GM12878 (cell line): ENCODE measurements around the gene HINT2. TPM values are rescaled to one million over a fixed set of nuclear protein-coding genes. Genes with fewer than 3 reads are reported as not detected.

Experiments used
- ATAC-seq: fragments of 200-7000 bp; cut with Tn5 transposase; 3 replicates; pipeline ENCODE4 v1.9.1; 2020; ENCODE audit warnings: mild to moderate bottlenecking, moderate library complexity
- BruUV-seq: library from RNA; stranded (reverse); fragments of 400-500 nt; replicated peaks from 2 replicates; lab custom pipeline; 2021; lab: Mats Ljungman, UMichigan
- CTCF ChIA-PET: fragments of 300-600 bp; sonication (Branson Sonifier 250); formaldehyde crosslinking; extraction: SDS; loops from one replicate; lab custom pipeline; 2021; ENCODE audit warnings: inconsistent platforms; lab: Yijun Ruan, JAX
- POLR2A ChIA-PET: fragments of 350-600 bp; formaldehyde crosslinking; extraction: SDS; loops from one replicate; lab custom pipeline; 2021; ENCODE audit warnings: inconsistent platforms; lab: Charles Lee
- RAD21 ChIA-PET: fragments of 300-600 bp; sonication (Branson Sonifier 250); formaldehyde crosslinking; loops from one replicate; lab custom pipeline; 2023; ENCODE audit warnings: antibody characterized with exemption; ENCODE audit not compliant: unreplicated experiment; lab: Charles Lee
- SMC1A ChIA-PET: fragments of 300-600 bp; sonication (Branson Sonifier 250); formaldehyde crosslinking; loops from one replicate; lab custom pipeline; 2023; ENCODE audit not compliant: unreplicated experiment, uncharacterized antibody; lab: Charles Lee
- DNase-seq: peaks from one replicate; pipeline ENCODE4 v3.0.0-alpha.2; 2011; ENCODE audit warnings: low read depth, low spot score
- FAIRE-seq: peaks from 3 replicates; lab custom pipeline; 2011; peaks lifted over from hg19 to GRCh38; lab: Jason Lieb, UNC
- H2AFZ ChIP-seq: 2 replicates; pipeline ENCODE4 v1.6.0; 2011; ENCODE audit warnings: low read depth, low read length, control low read depth; ENCODE audit not compliant: control insufficient read depth
- H3K27ac ChIP-seq: 2 replicates; pipeline ENCODE4 v1.5.1; 2011; ENCODE audit warnings: control low read depth; ENCODE audit not compliant: control insufficient read depth, insufficient read depth
- H3K27me3 ChIP-seq, 2 experiments: replicated peaks in 1 of 2; 2 replicates each; pipeline versions ENCODE4 v1.6.0 to v1.6.1; 2011; ENCODE audit warnings: low read length in 1 of 2; ENCODE audit not compliant: control insufficient read depth in 2 of 2, insufficient read depth in 2 of 2
- H3K36me3 ChIP-seq, 2 experiments: 2 replicates each; pipeline ENCODE4 v1.5.1; 2011; ENCODE audit warnings: low read length in 1 of 2; ENCODE audit not compliant: control insufficient read depth in 2 of 2, insufficient read depth in 2 of 2
- H3K4me1 ChIP-seq: 2 replicates; pipeline ENCODE4 v1.6.1; 2011; ENCODE audit warnings: mild to moderate bottlenecking, low read length, moderate library complexity, mixed read lengths; ENCODE audit not compliant: control insufficient read depth, insufficient read depth
- H3K4me2 ChIP-seq: 2 replicates; pipeline ENCODE4 v1.6.0; 2011; ENCODE audit warnings: control low read depth; ENCODE audit not compliant: control insufficient read depth, insufficient read depth
- H3K4me3 ChIP-seq: fragments of 200-600 bp; sonication (generic); 2 replicates; pipeline ENCODE4 v1.5.1; 2016
- H3K79me2 ChIP-seq: 2 replicates; pipeline ENCODE4 v1.6.0; 2011; ENCODE audit warnings: low read length; ENCODE audit not compliant: control insufficient read depth, insufficient read depth
- H3K9ac ChIP-seq: 2 replicates; pipeline ENCODE4 v1.8.0; 2011; ENCODE audit warnings: low read length, control low read depth, mixed read lengths; ENCODE audit not compliant: control insufficient read depth, insufficient read depth
- H3K9me3 ChIP-seq: replicated peaks from 3 replicates; pipeline ENCODE4 v1.5.1; 2011; ENCODE audit warnings: mild to moderate bottlenecking, low read length; ENCODE audit not compliant: control insufficient read depth, insufficient read depth
- H4K20me1 ChIP-seq: 2 replicates; pipeline ENCODE4 v1.6.0; 2011; ENCODE audit not compliant: control insufficient read depth, insufficient read depth
- BRCA1 ChIP-seq: IDR thresholded peaks from 2 replicates; pipeline ENCODE4 v1.6.1; 2011; ENCODE audit warnings: low read depth, low read length, improper control_type of control experiment
- KAT2A ChIP-seq: conservative IDR thresholded peaks from 2 replicates; pipeline ENCODE4 v1.6.1; 2011; ENCODE audit warnings: low read depth, low read length; ENCODE audit not compliant: control insufficient read depth
- MYB ChIP-seq: fragments of 150-350 bp; IDR thresholded peaks from 2 replicates; pipeline ENCODE4 v1.6.1; 2014; ENCODE audit warnings: mild to moderate bottlenecking, low read depth, low read length, borderline replicate concordance
- SMAD1 ChIP-seq: fragments of 450-650 bp; IDR thresholded peaks from 2 replicates; pipeline ENCODE4 v1.6.1; 2018; ENCODE audit warnings: mild to moderate bottlenecking, low read depth; ENCODE audit not compliant: partially characterized antibody
- SPI1 ChIP-seq: IDR thresholded peaks from 2 replicates; pipeline ENCODE4 v1.6.1; 2011; ENCODE audit warnings: low read depth, mild to moderate bottlenecking, low read length, moderate library complexity, borderline replicate concordance; ENCODE audit not compliant: insufficient read depth
- SREBF1 ChIP-seq: IDR thresholded peaks from 2 replicates; pipeline ENCODE4 v1.6.1; 2012; ENCODE audit warnings: mild to moderate bottlenecking, low read length
- ZNF24 ChIP-seq: fragments of 450-650 bp; IDR thresholded peaks from 2 replicates; pipeline ENCODE4 v1.6.1; 2017; ENCODE audit warnings: antibody characterized with exemption, mild to moderate bottlenecking
- in situ Hi-C: fragments of 300-500 bp; cut with MboI; formaldehyde crosslinking; loops from 9 replicates; pipeline ENCODE4 v1.14.3; 2018; ENCODE audit warnings: mixed read lengths
- intact Hi-C: fragments of 100-400 bp; cut with micrococcal nuclease; formaldehyde crosslinking; loops from one replicate; pipeline ENCODE4 v1.14.2; 2022; ENCODE audit not compliant: unreplicated experiment
- polyA plus RNA-seq, 11 experiments: library from polyadenylated mRNA; depleted of rRNA in 4 of 11; unstranded in 6 of 11; stranded (reverse) in 5 of 11; fragments of >200 nt; fragmentation: Nextera tagmentation in 4 of 11; fragmentation: Illumina TruSeq in 1 of 11; extraction: Ambion mirVana in 4 of 11; extraction: Trizol in 1 of 11; gene quantifications; 1 replicate in 1 of 11; 2 replicates in 10 of 11; pipeline versions ENCODE4 v1.2.1 to v1.2.3, GENCODE V29; 2011 to 2016; ENCODE audit warnings: inconsistent platforms in 2 of 11, missing spikeins in 2 of 11, low read depth in 1 of 11
- total RNA-seq, 4 experiments: library from RNA; depleted of rRNA in 3 of 4; stranded (reverse); fragments of >200 nt in 3 of 4; fragmentation: Illumina TruSeq in 1 of 4; extraction: Trizol in 1 of 4; gene quantifications; 2 replicates each; pipeline versions ENCODE4 v1.2.1 to v1.2.3, GENCODE V29; 2013 to 2021
- TF ChIP-seq, protein P1 (sequence below): fragments of 450-650 bp; IDR thresholded peaks from 2 replicates; pipeline ENCODE4 v1.6.1; 2017; ENCODE audit warnings: antibody characterized with exemption, mild to moderate bottlenecking, moderate library complexity
- TF ChIP-seq, protein P2 (sequence below): fragments of 450-650 bp; formaldehyde crosslinking; IDR thresholded peaks from 2 replicates; pipeline ENCODE4 v1.4.0; 2020; ENCODE audit warnings: mild to moderate bottlenecking, moderate library complexity
- TF ChIP-seq, protein P3 (sequence below): IDR thresholded peaks from 2 replicates; pipeline ENCODE4 v1.6.1; 2011; ENCODE audit warnings: low read depth, mild to moderate bottlenecking, low read length, moderate library complexity, borderline replicate concordance; ENCODE audit errors: extremely low read depth

HINT2 gene
- total and polyA plus RNA-seq, 10 of the 15 experiments (the other 5 are each of a cell fraction or from before 2014, with no cell fraction given) = 12.1 to 144 (median 51.7) TPM

DNA sequence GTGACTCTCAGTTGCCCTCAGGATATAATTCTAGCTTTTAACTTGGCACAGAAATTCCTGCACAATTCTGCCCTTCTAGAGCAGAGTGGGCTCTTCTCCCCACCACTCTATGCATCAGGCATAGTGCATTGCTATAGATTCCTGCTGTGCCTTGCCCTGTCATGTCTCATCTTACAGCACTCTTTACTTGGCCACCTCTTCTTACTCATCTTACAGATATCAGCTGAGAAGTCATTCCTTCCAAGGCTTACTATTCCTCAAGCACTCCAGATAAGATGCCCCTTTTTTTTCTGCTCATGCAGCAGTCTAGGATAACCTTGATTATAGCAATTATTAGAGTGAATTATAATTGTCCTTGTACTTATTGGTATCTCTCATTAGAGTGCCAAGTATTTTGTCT is 8.1 kb upstream of the HINT2 start:
- no peak overlapping the region for H2AFZ ChIP-seq
- CTCF ChIA-PET = interaction anchor here (1.0 to 2.3 kb wide), 4 partner anchors 11 to 214 kb away, joined by 3 to 9 read pairs (median 4); partner anchors contain the start of genes NPR2 and SPAG8
- TF ChIP-seq, protein P1, sequence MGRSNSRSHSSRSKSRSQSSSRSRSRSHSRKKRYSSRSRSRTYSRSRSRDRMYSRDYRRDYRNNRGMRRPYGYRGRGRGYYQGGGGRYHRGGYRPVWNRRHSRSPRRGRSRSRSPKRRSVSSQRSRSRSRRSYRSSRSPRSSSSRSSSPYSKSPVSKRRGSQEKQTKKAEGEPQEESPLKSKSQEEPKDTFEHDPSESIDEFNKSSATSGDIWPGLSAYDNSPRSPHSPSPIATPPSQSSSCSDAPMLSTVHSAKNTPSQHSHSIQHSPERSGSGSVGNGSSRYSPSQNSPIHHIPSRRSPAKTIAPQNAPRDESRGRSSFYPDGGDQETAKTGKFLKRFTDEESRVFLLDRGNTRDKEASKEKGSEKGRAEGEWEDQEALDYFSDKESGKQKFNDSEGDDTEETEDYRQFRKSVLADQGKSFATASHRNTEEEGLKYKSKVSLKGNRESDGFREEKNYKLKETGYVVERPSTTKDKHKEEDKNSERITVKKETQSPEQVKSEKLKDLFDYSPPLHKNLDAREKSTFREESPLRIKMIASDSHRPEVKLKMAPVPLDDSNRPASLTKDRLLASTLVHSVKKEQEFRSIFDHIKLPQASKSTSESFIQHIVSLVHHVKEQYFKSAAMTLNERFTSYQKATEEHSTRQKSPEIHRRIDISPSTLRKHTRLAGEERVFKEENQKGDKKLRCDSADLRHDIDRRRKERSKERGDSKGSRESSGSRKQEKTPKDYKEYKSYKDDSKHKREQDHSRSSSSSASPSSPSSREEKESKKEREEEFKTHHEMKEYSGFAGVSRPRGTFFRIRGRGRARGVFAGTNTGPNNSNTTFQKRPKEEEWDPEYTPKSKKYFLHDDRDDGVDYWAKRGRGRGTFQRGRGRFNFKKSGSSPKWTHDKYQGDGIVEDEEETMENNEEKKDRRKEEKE = no peak
- no peak for TF ChIP-seq SREBF1
- no peak for TF ChIP-seq MYB
- no peak for TF ChIP-seq SMAD1
- TF ChIP-seq KAT2A = no peak
- TF ChIP-seq, protein P2, sequence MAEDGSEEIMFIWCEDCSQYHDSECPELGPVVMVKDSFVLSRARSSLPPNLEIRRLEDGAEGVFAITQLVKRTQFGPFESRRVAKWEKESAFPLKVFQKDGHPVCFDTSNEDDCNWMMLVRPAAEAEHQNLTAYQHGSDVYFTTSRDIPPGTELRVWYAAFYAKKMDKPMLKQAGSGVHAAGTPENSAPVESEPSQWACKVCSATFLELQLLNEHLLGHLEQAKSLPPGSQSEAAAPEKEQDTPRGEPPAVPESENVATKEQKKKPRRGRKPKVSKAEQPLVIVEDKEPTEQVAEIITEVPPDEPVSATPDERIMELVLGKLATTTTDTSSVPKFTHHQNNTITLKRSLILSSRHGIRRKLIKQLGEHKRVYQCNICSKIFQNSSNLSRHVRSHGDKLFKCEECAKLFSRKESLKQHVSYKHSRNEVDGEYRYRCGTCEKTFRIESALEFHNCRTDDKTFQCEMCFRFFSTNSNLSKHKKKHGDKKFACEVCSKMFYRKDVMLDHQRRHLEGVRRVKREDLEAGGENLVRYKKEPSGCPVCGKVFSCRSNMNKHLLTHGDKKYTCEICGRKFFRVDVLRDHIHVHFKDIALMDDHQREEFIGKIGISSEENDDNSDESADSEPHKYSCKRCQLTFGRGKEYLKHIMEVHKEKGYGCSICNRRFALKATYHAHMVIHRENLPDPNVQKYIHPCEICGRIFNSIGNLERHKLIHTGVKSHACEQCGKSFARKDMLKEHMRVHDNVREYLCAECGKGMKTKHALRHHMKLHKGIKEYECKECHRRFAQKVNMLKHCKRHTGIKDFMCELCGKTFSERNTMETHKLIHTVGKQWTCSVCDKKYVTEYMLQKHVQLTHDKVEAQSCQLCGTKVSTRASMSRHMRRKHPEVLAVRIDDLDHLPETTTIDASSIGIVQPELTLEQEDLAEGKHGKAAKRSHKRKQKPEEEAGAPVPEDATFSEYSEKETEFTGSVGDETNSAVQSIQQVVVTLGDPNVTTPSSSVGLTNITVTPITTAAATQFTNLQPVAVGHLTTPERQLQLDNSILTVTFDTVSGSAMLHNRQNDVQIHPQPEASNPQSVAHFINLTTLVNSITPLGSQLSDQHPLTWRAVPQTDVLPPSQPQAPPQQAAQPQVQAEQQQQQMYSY (CRISPR knock-in tag) = no peak
- no peak for TF ChIP-seq BRCA1
- TF ChIP-seq SPI1 = no peak
- TF ChIP-seq ZNF24 = no peak
- TF ChIP-seq, protein P3, sequence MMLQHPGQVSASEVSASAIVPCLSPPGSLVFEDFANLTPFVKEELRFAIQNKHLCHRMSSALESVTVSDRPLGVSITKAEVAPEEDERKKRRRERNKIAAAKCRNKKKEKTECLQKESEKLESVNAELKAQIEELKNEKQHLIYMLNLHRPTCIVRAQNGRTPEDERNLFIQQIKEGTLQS = no peak
- H3K27me3 ChIP-seq = no peaks in the 10 kb centered on the region
- POLR2A ChIA-PET = interaction anchor here (1.6 kb wide), 1 partner anchor 9 kb away, joined by 3 read pairs; no protein-coding TSS in a partner anchor
- no peak overlapping the region for H3K27ac ChIP-seq
- H4K20me1 ChIP-seq = no peaks in the 10 kb centered on the region
- no peak overlapping the region for H3K4me2 ChIP-seq
- intact Hi-C loops (loop anchor here (10.0 kb wide), 1 partner anchor 168 kb away; the partner anchor contains the start of genes CCDC107, RMRP and SIT1), in situ Hi-C loops (no loop called here)
- no peak for FAIRE-seq
- SMC1A ChIA-PET = interaction anchor here (1.0 to 2.6 kb wide), 3 partner anchors 33 to 76 kb away, joined by 3 to 13 read pairs (median 3); no protein-coding TSS in a partner anchor
- RAD21 ChIA-PET = interaction anchor here (2.2 kb wide), 1 partner anchor 59 kb away, joined by 6 read pairs; no protein-coding TSS in a partner anchor
- no peak overlapping the region for H3K4me3 ChIP-seq
- H3K9me3 ChIP-seq = no peaks in the 10 kb centered on the region
- no TSS peak for BruUV-seq
- no peak overlapping the region for H3K9ac ChIP-seq
- no peaks in the 10 kb centered on the region for H3K79me2 ChIP-seq
- no peak for DNase-seq
- H3K36me3 ChIP-seq = no peaks in the 10 kb centered on the region
- no peaks in the 10 kb centered on the region for H3K4me1 ChIP-seq
- ATAC-seq = no peak
